Measurements from ENCODE around the gene UBE2D2.

DNA sequence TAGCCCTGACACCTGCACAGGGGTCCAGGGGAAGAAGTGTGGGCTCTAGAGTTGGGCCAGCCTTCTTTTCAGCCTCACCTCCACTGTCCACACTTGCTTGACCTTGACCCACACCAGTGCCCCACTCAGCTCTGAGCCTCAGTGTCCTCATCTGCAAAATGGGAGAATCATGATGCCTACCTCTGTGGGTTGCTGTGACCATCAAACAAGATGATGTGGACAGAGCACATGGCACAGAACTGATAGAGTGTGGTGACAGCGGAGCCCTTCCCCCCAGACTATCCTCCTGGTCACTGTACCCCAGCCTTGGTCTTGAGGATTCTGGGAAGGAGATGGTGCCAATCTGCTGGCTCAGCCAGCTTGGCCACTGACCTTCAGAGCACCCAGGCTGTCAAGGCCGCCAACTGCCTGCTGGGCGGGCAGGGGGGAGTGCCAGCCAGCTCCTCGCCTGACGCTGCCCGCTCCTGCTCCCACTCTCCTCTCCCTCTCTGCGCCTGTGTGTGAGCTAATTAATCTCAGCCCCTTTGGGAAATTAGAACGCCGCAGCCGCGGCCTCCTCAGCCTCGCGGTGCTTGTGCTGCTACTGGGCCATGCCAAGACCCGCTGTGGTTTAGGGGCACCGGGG, 103.7 kb downstream of the UBE2D2 start:
- TF ChIP-seq, protein P1, sequence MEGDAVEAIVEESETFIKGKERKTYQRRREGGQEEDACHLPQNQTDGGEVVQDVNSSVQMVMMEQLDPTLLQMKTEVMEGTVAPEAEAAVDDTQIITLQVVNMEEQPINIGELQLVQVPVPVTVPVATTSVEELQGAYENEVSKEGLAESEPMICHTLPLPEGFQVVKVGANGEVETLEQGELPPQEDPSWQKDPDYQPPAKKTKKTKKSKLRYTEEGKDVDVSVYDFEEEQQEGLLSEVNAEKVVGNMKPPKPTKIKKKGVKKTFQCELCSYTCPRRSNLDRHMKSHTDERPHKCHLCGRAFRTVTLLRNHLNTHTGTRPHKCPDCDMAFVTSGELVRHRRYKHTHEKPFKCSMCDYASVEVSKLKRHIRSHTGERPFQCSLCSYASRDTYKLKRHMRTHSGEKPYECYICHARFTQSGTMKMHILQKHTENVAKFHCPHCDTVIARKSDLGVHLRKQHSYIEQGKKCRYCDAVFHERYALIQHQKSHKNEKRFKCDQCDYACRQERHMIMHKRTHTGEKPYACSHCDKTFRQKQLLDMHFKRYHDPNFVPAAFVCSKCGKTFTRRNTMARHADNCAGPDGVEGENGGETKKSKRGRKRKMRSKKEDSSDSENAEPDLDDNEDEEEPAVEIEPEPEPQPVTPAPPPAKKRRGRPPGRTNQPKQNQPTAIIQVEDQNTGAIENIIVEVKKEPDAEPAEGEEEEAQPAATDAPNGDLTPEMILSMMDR (IDR thresholded peaks at IDR 0.05), result no peak
- no peak for TF ChIP-seq POLR2A (IDR thresholded peaks at IDR 0.05)
